Stimulated activated CD4-positive, alpha-beta T cell treated with anti-CD3 and anti-CD28 coated beads, Interleukin-2, amount 100 ng/mL, for 48 hours (primary cell): ENCODE data around the gene HEXD.
A peak's percentile ranks its signal among the peaks of the same experiment; 100 is the strongest.
"Not testable (repeated sequence)": the region's sequence is repeated elsewhere in the genome, so short reads cannot be mapped to it uniquely, and the experiment has no call there.

Experiments
- DNase-seq, 2 donors: peaks; one replicate each; pipeline ENCODE4 v3.0.0-alpha.2; 2020

The HEXD gene

DNA sequence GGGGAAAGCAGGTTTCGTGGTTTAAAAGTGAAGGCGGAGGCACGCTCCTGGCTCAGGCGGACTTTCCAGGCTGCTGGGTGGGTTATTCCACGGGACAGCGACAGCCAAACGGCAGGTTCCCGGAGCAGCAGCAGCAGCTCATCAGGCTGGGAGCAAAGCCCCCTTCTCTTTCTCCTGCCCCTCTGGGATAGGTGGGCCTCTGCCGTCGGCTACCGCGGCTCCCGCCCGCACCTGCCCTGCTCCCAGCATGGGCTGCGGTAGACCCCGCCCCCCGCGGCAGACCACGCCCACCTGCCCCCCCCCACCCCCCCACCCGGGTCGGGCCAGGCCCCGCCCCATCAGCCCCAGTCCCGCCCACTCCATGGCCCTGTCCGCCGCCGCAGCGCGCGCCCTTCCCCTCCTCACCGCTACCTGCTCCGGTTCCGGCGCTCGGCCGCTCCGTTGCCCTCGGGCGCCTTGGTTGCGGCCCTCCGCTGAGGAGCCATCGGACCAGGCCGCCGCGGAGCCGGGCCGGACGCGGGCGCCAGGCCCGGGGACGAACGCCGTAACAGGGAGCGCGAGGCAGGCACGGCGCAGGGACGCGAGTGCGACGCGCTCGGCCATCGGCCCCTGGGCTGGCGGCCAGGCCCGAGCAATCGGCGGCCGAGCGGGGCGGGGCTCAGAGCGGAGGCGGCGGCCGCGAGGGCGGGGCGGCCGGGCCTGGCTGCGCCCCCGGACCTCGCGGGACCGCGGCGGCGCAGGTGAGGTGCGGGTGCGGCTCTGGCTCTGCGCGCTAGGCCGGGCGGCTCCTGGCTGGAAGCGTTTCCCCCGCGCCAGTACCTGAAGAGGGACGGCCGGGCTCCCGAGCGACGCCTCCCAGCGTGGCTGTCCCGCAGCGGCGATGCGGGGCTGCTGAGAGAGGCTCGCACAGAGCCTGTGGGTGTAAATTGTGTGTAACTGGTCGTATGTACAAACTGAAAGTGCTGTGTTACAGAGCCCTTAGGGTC lies at the start of gene HEXD, which contains the start of gene OGFOD3:
Gene HEXD, plus strand, starts transcription at position 347 of the 986 bp plus-strand sequence. CDS start 1,453 bp downstream, outside the sequence.
Gene OGFOD3, minus strand, starts transcription at position 586 of the 986 bp plus-strand sequence. Its CDS starts 101 bp downstream, at position 485.
- peak; percentile 75 to 82 for DNase-seq

GRCh38 chr17:82369211-82369610 lies 48.9 kb upstream of the HEXD start:
- no peak for DNase-seq

DNA sequence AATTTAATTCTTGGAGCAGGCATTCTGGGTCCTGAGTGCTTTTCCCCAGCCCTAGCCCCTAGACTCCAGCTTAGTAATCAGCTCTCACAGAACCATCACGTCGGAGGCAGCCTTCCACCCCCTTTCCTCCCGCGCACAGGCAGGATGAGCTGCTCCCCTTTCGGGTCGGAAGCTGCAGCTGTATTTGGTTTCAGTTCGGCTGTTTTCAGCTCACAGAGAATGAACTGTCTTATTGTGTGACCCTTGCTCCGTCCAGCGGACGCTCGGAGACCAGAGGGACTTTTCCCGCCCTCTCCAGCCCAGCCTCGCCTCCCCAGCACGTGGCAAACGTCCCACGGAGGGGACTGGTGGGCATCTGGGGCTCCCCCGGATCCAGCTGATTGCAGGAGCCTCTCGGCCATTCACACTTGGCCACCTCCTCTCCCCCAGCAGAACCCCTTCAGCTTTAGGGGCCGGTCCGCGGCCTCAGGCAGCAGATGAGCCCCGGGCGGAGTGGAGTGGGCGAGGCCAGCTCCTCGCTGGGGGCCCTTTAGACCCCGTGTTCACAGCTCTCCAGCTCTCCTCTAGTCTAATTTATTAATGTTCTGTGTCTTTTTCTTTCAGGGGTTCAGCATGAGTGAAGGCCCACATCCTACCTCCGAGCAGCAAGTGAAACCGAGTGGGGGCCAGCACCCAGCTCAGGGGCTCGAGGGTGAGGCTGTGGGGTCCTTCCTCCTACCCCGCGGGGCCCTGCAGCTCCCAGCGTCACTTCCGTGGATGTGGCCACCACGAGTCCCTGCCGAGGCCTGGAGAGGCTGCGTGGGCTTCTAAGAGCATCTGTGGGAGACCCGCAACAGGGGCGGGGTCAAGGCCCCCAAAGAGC lies 47.4 kb upstream of the HEXD start:
- DNase-seq, result no peak

DNA sequence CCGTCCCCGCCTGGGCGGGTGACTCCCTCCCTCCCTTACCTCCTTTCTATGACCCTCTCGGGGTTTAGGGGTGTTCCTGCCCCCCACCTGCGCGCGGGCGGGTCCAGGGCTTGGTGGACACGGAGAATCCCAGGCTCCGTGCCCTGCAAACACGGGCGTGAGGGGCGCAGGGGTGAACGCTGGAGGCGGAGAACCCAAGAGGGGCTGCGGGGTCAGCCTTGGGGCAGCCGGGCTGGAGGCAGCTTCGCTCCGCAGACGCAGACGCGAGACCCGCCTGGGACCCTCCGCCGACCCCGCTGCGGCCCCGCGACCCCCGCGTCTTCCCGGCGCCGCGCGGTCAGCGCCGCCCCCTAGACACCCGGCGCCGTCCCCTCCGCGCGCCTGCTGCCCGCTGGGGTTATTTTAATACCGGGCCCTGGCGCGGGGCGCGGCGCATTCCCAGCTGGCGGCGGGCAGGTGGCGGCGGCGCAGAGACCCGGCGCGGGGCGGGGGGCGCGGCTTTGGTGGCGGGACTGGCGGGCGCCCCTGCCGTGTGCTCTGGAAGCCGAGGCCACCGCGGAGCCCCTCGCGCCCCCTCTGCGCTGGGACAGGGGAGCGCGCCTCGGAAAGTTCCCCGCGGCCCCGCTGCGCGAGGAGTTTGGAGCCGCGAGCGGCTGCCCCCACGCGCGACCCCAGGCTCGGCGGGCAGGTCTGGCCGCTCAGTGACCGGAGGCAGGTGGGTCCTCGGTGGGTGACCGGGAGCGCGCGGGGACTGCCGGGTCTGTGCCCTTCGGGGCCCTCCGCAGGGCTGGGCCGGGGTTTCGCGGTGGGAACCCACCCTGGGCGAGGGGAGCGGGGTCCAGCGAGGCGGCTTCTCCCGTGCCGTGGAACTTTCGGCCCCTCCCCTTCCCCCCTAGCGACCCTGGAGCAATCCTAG lies 46.6 kb upstream of the HEXD start, which contains the start of gene UTS2R:
Gene UTS2R, plus strand, starts transcription at position 433 of the 916 bp plus-strand sequence. CDS start 2,560 bp downstream, outside the sequence.
- DNase-seq, result no peak

- DNase-seq, result no peak
Measured at GRCh38 chr17:82372249-82373071, 45.7 kb upstream of the HEXD start.

DNA sequence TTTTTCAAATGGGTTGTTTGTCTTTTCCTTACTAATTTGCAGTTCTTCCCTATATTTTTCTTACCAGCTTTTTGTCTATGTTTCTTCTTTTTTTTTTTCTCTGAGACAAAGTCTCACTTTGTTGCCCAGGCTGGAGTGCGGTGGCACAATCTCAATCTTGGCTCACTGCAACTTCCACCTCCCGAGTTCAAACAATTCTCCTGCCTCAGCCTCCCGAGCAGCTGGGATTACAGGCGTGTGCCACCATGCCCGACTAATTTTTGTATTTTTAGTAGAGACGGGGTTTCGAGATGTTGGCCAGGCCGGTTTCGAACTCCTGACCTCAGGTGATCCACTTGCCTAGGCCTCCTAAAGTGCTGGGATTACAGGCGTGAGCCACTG lies 45.1 kb upstream of the HEXD start:
- DNase-seq, result not testable (repeated sequence)

- DNase-seq, result no peak
Measured at GRCh38 chr17:82373731-82374625, 44.2 kb upstream of the HEXD start.

DNA sequence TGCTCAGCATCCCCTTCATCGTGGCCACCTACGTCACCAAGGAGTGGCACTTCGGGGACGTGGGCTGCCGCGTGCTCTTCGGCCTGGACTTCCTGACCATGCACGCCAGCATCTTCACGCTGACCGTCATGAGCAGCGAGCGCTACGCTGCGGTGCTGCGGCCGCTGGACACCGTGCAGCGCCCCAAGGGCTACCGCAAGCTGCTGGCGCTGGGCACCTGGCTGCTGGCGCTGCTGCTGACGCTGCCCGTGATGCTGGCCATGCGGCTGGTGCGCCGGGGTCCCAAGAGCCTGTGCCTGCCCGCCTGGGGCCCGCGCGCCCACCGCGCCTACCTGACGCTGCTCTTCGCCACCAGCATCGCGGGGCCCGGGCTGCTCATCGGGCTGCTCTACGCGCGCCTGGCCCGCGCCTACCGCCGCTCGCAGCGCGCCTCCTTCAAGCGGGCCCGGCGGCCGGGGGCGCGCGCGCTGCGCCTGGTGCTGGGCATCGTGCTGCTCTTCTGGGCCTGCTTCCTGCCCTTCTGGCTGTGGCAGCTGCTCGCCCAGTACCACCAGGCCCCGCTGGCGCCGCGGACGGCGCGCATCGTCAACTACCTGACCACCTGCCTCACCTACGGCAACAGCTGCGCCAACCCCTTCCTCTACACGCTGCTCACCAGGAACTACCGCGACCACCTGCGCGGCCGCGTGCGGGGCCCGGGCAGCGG lies 43.4 kb upstream of the HEXD start:
- no peak for DNase-seq

DNA sequence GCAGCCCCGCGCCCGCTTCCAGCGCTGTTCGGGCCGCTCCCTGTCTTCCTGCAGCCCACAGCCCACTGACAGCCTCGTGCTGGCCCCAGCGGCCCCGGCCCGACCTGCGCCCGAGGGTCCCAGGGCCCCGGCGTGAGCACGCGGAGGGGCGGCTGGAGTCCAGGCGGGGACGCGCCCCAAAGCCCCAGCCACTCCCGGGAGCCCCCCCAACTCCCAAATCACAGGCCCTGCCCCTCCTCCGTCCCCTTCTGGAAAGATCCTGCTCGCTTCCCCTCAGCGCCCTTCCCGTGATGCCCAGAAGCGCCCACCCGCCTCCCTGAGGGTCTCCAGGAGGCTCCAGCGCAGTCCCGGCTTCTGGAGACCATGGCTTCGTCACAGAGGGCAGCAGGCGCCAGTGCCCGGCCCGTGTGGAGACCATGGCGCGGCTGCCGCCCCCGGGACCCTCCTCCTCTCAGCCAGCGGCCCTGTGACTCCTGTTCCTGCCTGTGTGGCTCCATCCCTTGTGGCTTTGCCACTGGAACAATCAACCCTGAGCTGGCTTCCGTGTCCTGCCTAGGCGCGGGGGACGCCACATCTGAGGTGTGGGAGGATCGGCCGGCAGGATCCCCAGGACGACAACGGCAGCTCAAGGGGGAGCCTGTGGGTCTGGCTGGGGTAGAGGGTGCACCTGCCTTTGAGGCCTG lies 42.6 kb upstream of the HEXD start:
- no peak for DNase-seq

GRCh38 chr17:82376042-82376730 lies 42.0 kb upstream of the HEXD start:
- no peak for DNase-seq

GRCh38 chr17:82377294-82377693 lies 40.9 kb upstream of the HEXD start:
- not testable (repeated sequence) for DNase-seq

DNA sequence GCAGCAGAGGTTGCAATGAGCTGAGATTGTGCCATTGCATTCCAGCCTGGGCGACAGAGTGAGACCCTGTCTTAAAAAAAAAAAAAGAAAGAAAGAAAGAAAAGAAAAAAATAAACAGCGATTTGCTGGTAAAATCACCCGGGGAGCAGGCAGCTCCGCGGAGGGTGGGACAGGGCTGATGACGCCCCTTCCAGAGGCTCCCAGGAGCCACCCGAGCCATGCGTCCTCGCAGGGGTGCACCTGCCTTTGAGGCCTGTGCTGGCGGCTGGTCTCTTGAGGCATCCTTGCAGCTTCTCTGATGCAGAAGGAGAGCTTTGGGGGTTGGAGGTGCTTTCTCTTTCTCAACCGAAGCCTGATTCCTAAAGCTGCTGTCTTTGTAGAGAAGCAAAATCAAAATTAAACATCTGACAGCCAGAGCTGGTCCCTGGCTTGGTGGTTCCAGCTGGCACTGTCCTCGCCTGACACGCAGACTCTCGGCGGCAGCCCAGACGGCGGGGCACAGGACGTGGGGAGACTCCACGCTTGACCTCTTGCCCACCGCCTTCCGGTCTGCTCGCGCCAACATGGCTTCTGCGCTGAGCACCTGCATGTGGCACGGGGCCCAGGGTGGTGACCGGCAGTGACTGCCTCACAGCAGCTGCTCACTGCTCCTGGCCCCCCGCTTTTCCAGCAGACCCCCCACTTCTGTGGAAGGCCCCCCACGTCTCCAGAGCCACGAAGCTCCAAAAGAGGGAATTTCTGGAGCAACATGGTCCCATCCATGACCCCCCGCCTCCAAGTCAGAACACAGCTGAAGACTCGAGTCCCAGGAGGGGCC lies 40.0 kb upstream of the HEXD start:
- no peak for DNase-seq

DNA sequence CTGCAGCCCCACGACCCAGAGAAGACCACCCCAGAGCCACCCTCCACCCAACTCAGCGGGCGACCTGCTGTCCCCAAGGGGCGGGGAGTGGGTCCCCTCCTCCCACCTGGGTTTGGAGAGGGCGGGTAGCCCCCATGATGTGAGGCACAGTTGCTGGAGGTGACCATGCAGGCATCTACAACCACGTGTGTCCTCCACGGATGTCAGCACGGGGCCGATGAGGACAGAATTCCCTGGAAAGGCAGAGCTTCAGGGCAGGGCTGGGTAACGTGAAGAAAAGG lies 39.5 kb upstream of the HEXD start:
- no peak for DNase-seq

GRCh38 chr17:82380860-82381702 lies 37.1 kb upstream of the HEXD start:
- DNase-seq, result no peak

DNA sequence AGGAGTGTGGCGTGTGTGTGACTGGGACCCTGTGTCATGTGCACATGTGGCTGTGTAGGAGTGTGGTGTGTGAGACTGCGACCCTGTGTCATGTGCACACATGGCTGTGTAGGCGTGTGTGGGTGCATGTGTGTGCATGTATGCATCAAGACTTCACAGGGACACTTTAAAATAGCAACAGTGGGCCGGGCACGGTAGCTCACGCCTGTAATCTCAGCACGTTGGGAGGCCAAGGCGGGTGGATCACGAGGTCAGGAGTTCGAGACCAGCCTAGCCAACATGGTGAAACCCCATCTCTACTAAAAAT lies 36.5 kb upstream of the HEXD start:
- DNase-seq, result not testable (repeated sequence)

DNA sequence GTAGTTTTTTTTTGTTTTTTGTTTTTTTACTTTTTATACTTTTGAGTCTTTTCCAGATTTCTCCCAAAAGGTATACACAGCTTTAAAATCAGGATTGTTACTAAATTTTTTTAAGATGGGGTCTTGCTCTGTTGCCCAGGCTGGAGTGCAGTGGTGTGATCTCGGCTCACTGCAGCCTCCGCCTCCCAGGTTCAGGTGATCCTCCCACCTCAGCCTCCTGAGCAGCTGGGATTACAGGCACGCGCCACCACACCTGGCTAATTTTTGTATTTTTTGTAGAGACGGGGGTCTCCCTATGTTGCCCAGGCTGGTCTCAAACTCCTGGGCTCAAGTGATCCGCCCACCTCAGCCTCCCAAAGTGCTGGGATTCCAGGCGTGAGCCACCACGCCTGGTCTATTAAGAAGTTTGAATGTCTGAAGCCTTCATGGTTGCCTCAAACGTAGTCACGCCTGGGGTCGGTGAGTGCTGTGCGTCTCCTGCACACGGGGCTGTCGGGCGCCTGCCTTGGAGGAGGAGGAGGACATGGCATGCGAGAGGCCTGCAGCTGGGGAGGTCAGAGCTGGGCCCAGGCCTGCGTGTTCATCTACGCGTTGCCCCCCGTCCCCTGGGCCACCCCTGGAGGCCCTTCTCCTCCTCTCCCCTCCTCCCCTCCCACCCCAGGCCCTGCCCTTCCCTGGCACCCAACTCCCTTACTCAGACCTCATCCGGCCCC lies 35.8 kb upstream of the HEXD start:
- not testable (repeated sequence) for DNase-seq
